Fibroblast of upper back skin (primary cell): ENCODE measurements around the gene GPR12.
A peak's percentile ranks its signal among the peaks of the same experiment; 100 is the strongest.
"Not testable (repeated sequence)": the region's sequence is repeated elsewhere in the genome, so short reads cannot be mapped to it uniquely, and the experiment has no call there.

Experiments
- DNase-seq: peaks from one replicate; pipeline ENCODE4 v3.0.0-alpha.2; 2013

Gene GPR12

GRCh38 chr13:26743971-26744370 is 16.6 kb downstream of the GPR12 start:
- no peak for DNase-seq

- no peak for DNase-seq
Measured at GRCh38 chr13:26742691-26743358, 17.8 kb downstream of the GPR12 start.

DNA sequence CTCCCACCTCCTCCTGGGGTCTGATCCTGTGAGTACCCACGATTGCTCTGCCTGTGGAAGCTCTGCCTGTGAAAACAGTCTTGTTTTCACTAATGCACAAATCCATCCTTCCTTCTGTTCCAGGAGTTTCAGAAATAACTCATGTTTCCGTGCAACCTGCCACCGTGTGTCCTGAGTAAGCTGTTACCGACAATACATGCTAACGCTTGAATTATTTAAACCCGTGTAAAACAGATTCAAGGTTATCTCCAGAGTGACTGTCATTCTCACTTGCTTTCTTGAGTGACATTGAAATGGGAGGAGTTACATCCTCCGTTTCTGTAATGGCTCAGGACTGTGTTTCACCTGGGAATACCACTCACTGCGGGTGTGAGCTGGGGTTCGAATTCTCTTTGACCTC is 24.9 kb downstream of the GPR12 start:
- DNase-seq: no peak

DNA sequence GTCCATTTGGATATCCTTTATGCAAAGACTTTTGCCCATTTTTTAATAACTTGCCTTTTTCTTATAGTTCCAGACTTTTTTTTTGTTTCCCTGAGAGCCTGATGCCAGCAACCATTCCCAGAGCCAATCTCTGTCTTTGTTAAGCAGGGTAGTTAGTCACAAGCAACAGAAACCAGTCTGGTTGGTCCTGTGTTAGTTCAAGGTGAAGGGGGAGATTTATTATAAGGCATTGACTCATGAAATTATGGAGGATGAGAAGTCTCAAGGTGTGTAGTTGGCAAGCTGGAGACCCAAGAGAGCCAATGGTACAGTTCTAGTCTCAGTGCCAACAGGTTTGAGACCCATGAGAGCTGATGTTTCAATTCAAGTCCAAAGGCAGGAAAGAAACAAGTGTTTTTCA is 33.0 kb downstream of the GPR12 start:
- no peak for DNase-seq

GRCh38 chr13:26727122-26727521 is 33.5 kb downstream of the GPR12 start:
- DNase-seq: no peak

DNA sequence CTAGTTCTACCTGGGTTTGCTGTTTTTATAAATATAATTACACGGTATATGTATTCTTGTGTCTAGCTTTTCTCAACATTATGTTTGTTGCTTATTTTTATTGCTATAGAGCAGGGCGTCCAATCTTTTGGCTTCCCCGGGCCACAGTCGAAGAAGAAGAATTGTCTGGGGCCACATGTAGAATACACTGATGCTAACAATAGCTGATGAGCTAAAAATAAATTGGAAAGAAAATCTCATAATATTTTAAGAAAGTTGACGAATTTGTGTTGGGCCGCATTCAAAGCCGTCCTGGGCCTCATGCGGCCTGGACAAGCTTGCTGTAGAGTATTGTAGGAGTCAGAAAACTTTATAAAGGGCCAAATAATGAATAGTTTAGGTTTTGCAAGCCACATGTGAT is 33.9 kb downstream of the GPR12 start:
- DNase-seq: no peak

GRCh38 chr13:26723620-26724019 is 37.0 kb downstream of the GPR12 start:
- not testable (repeated sequence) for DNase-seq

GRCh38 chr13:26722321-26722720 is 38.3 kb downstream of the GPR12 start:
- no peak for DNase-seq

DNA sequence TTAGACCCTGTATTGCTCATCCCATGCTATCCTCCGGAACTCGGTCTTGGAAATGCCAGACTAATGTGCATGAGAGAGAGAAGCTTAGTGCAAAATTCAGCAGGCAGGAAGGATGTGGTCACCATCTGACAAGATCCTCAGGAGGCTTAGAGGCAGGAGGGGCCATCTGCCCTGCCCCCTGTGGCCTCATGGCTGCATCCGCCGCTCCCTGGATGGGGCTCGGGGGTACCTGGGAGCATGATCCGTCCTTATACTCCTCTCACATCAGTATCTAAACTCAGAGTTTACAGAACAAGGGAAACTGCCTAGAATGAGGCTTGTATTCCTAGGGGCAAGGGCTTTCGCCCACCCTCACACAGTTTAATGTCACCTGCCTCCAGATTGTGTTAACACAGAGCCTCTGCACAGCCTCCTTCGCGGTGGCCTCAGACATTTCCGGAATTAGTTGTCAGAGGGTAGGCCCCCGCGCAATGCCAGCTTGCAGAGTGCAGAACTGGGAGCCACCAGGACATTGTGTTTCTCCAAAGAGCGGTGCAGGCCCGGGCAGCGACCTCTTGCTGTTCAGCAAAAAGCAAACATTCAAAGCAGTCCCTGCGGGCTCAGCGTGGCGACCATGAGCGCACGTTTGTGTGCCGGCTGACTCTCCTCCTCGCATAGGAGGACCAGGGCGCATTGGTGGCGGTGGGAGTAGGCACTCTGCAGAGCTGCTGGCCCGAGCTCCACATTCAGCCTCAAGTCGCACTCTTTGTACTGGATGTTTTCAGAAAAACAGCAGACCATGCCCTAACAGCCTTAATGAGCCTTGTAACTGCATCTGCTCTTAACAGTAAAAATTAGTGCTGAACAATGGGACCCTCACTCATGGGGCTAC is 39.1 kb downstream of the GPR12 start:
- no peak for DNase-seq

- peak; percentile 4 for DNase-seq
Measured at GRCh38 chr13:26719356-26719945, 41.1 kb downstream of the GPR12 start.

DNA sequence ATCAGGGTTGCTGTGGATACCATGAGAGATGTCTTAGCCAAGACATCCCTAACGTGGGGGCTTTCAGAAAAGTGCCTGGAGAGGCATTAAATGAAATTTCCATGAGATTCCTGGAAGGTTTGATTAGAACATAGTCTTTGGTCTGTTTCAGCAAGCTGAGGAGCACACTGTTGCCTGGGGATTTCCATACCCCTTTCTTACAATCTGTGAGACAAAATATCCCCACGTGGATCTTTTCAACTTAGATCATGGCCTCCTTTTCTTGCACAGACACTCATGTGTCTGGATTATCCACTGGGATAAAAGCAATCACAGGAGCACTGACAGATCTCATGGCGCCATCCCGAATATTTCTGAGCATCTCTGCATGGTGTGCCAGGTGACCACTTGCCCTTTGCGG is 41.7 kb downstream of the GPR12 start:
- no peak for DNase-seq

- DNase-seq: no peak
Measured at GRCh38 chr13:26718146-26718545, 42.4 kb downstream of the GPR12 start.

DNA sequence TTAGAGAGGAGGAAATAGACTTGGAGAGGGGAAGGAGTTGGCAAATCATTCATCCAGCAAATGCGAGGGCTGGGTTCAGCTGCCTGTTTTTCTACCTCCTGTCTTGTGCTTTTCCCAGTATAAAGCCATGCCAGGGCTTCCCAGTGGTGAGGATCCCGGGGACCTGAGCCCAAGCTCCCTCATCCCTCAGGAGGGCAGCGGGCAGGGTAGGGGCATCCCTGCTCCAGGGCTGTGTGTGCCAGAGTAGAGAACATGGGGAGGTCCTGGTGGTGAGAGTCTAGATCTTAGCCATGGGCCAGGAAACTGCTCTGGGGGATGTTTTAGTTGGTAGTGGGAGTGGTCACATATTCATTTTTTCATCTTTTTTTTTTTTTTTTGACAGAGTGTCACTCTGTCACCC is 43.6 kb downstream of the GPR12 start:
- no peak for DNase-seq

GRCh38 chr13:26713341-26713740 is 47.2 kb downstream of the GPR12 start:
- no peak for DNase-seq

- DNase-seq: no peak
Measured at GRCh38 chr13:26711211-26711610, 49.4 kb downstream of the GPR12 start.

GRCh38 chr13:26710166-26710565 is 50.4 kb downstream of the GPR12 start:
- DNase-seq: no peak

DNA sequence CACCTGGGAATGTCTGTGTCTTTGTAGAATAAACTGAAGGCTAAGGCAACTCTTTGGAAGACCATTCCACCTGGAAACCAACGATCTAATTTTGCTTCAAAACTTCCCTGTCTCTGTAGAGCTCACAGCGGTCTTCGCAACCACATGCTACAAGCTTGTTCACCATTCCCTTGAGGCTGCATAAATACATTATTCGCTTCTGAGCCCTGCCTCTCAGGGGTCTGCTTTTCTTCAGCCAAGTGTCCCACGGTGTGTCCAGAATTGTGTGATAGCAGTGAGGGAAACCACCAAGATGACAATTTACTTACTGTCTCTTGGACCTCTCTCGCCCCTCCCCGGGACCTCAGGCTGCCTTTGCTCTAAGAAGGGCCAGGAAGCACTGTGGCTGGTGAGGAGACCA is 51.1 kb downstream of the GPR12 start:
- DNase-seq: no peak

DNA sequence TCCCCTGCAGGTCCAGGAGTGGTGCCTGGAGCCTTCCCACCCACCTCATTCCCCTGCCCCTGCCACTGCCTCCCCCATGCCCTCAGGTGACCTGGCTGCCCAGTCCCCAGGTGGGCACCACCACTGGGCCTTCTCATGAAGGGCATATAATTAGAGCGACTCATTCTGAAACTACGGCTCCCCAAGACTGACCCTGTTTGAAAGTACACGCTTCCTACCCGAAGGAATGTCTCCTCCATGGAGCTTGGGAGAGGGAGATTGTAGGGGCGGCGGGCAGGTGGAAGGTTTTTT is 52.6 kb downstream of the GPR12 start:
- DNase-seq: no peak

DNA sequence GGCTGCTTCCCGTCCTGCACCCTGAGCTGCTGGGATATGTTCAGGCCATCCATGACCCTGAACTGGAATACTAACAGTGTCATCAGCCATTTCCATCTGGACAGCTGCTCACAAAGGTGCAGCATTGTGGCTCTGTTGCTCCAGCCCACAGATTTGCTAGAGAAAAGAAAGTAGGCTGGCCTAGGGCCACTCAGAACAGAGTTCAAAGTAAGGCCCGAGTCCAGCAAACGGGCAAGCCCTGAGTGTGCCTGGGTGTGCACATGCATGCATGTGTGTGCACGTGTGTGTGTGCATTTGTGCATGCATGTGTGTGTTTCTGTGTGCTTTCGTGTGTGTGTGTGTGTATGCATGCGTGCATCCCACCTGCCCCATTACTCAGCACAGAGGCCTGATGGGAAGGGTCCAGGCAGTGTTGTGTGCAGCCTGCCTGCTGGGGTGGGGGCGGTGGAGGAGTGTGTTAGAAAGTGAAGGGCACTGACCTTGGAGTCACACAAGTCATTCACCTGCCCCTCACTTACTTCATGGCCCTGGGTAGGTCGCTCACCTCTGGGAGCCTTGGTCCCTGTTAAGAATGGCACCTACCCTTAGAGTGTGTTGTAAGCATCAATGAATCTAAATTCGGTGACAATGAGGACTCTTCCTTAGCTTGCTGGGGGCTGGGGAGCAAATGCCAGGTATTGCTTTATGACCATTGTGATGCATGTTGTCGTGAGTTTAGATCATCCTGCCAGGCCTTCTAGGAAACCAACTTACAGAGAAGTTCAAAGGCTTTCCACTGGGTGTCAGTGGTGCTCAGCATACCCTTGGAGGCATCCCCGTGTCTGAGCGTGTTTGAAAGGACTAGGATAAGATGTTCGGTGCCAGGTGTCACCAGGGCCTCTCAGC is 53.2 kb downstream of the GPR12 start:
- peak; percentile 36 for DNase-seq

GRCh38 chr13:26706381-26706780 is 54.2 kb downstream of the GPR12 start:
- no peak for DNase-seq

- DNase-seq: no peak
Measured at GRCh38 chr13:26705536-26705935, 55.0 kb downstream of the GPR12 start.
